HG03460 (cell line): ENCODE results near the gene TIE1.
"Not testable (repeated sequence)": the region's sequence is repeated elsewhere in the genome, so short reads cannot be mapped to it uniquely, and the experiment has no call there.

Experiments
- ATAC-seq: cut with Tn5 transposase; IDR thresholded peaks from one replicate; pipeline ENCODE4 v1.9.1; 2021; ENCODE audit not compliant: unreplicated experiment

The TIE1 gene

GRCh38 chr1:43358746-43359693, 58.2 kb downstream of the TIE1 start, which contains the start of gene CDC20:
Gene CDC20, plus strand, starts transcription at chr1:43358981. Its CDS starts 235 bp downstream, at chr1:43359216.
- ATAC-seq, result peak; percentile 96

- no peak for ATAC-seq
Observed at GRCh38 chr1:43359696-43360095, 58.9 kb downstream of the TIE1 start.

GRCh38 chr1:43360616-43361015, 59.8 kb downstream of the TIE1 start:
- no peak for ATAC-seq

GRCh38 chr1:43363283-43363934, 62.6 kb downstream of the TIE1 start:
- ATAC-seq, result no peak

- no peak for ATAC-seq
Observed at GRCh38 chr1:43363935-43364525, 63.2 kb downstream of the TIE1 start.

- ATAC-seq, result no peak
Observed at GRCh38 chr1:43365678-43366077, 64.9 kb downstream of the TIE1 start.

- no peak for ATAC-seq
Observed at GRCh38 chr1:43366179-43366578, 65.4 kb downstream of the TIE1 start.

GRCh38 chr1:43366601-43367025, 65.8 kb downstream of the TIE1 start:
- ATAC-seq, result no peak

GRCh38 chr1:43367026-43367903, 66.5 kb downstream of the TIE1 start:
- peak; percentile 32 for ATAC-seq

- peak; percentile 69 for ATAC-seq
Observed at GRCh38 chr1:43367904-43368645, 67.3 kb downstream of the TIE1 start, which contains the start of gene ELOVL1. Gene ELOVL1, minus strand, starts transcription at chr1:43368011. Its CDS starts 2,402 bp downstream, at chr1:43365609.

- ATAC-seq, result no peak
Observed at GRCh38 chr1:43368646-43369020, 67.9 kb downstream of the TIE1 start.

- not testable (repeated sequence) for ATAC-seq
Observed at GRCh38 chr1:43369779-43370178, 69.0 kb downstream of the TIE1 start.

GRCh38 chr1:43370564-43370963, 69.8 kb downstream of the TIE1 start:
- no peak for ATAC-seq

- ATAC-seq, result no peak
Observed at GRCh38 chr1:43372172-43372571, 71.4 kb downstream of the TIE1 start.
